Measurements from ENCODE around the gene CD109. TPM values are rescaled to one million over a fixed set of nuclear protein-coding genes. Genes with fewer than 3 reads are reported as not detected.

Gene CD109
- total and polyA plus RNA-seq, 2 of the 8 experiments (the other 6 are each of a cell fraction or from before 2014, with no cell fraction given) = 1.4 to 5.3 TPM

DNA sequence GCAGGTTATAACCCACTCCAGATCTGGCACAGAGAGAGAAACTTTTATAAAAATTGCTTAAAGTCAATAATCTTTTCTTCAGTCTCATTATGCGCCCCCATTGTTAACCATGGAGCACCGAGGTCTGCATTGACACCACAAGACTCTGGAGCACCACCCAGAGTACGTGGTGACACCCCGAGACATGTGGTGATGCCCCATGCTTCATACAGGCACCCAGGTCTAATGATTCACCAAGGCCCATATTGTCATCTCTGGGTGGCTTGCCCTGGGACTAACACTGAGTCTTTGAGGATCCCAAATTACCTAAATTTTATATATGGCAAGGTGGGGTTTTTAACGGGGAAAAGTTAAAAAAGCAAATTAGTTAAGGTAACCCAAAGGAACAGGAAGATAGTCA lies 31.1 kb downstream of the CD109 start:
- Histone ChIP-seq H2BK120ac (replicated peaks; ENCODE audit: low read depth, low read length) (no peak overlapping the region), H2AFZ (ENCODE audit: low read length) (no peak overlapping the region), H4K5ac (ENCODE audit: insufficient read length, low read depth, low read length) (no peak overlapping the region), H2AK5ac (ENCODE audit: low read depth, low read length) (no peak overlapping the region), H4K20me1 (replicated peaks in 1 of 2; ENCODE audit: control insufficient read depth in 1 of 2, insufficient read depth in 2 of 2, low read length in 2 of 2) (no peaks in the 10 kb centered on the region), H3K36me3 (ENCODE audit: control insufficient read depth in 2 of 4, insufficient read depth in 4 of 4, low read length in 3 of 4) (no peaks in the 10 kb centered on the region), H3K27me3 (replicated peaks in 1 of 4; ENCODE audit: control insufficient read depth in 3 of 4, extremely low read depth in 1 of 4, insufficient read depth in 3 of 4, low read length in 3 of 4) (no peaks in the 10 kb centered on the region), H2BK20ac (ENCODE audit: low read length) (no peak overlapping the region), H2BK15ac (ENCODE audit: low read length) (no peak overlapping the region), H3K79me1 (ENCODE audit: low read depth, low read length) (no peaks in the 10 kb centered on the region), H2BK12ac (ENCODE audit: low read depth, low read length) (no peak overlapping the region), H3K23me2 (ENCODE audit: low read depth, low read length) (no peaks in the 10 kb centered on the region; the same call in 1 of the 2 replicates), H3K9ac (replicated peaks in 1 of 4; ENCODE audit: extremely low read depth in 1 of 4, low read depth in 3 of 4, low read length in 3 of 4) (no peak overlapping the region), H3K27ac (ENCODE audit: low read depth, low read length) (no peak overlapping the region), H3K4ac (replicated peaks; ENCODE audit: insufficient read length, low read depth, low read length) (no peak overlapping the region), H3K4me2 (ENCODE audit: insufficient read depth in 1 of 2, low read depth in 2 of 2, low read length in 2 of 2) (no peak overlapping the region), H3K4me3 (ENCODE audit: extremely low read depth in 1 of 4, insufficient read depth in 2 of 4, low read depth in 3 of 4, low read length in 4 of 4) (no peak overlapping the region), H3K9me3 (ENCODE audit: insufficient read depth in 2 of 2, low read depth in 1 of 2, low read length in 1 of 2) (no peaks in the 10 kb centered on the region), H2BK5ac (ENCODE audit: low read depth, low read length) (no peak overlapping the region), H4K91ac (replicated peaks; ENCODE audit: insufficient read length, low read length) (no peak overlapping the region), H3K56ac (replicated peaks; ENCODE audit: insufficient read length, low read depth, low read length) (no peak overlapping the region), H3K79me2 (ENCODE audit: control insufficient read depth in 1 of 2, insufficient read depth in 2 of 2, low read length in 2 of 2) (no peaks in the 10 kb centered on the region), H3K23ac (ENCODE audit: insufficient read length) (no peak overlapping the region), H3K14ac (ENCODE audit: insufficient read length) (no peak overlapping the region), H3K18ac (ENCODE audit: extremely low read depth, low read length) (no peak overlapping the region), H3K4me1 (replicated peaks in 1 of 4; ENCODE audit: control insufficient read depth in 3 of 4, insufficient read depth in 4 of 4, low read length in 3 of 4) (no peaks in the 10 kb centered on the region), H4K8ac (ENCODE audit: extremely low read depth, insufficient read depth, low read length) (no peak overlapping the region)
- CTCF ChIA-PET (ENCODE audit: partially characterized antibody) = interaction anchor here (0.6 to 0.8 kb wide), 2 partner anchors 52 to 235 kb away, joined by 3 to 5 read pairs; no protein-coding TSS in a partner anchor
- 96% methylated on average over 5 of the region's 5 CpGs; no CpG with 5 or more reads in 1 of the 2 experiments for WGBS, 2 experiments (ENCODE audit: extremely low coverage in 1 of 2, insufficient coverage in 1 of 2, insufficient read length in 1 of 2, insufficient replicate concordance in 2 of 2, low coverage in 1 of 2, low lambda C conversion rate in 2 of 2, missing lambda C conversion rate in 1 of 2)
- TF ChIP-seq RAD21 (IDR thresholded peaks at IDR 0.05 in 1 of 2, conservative IDR thresholded peaks at IDR 0.05 in 1 of 2; ENCODE audit: low read depth in 2 of 2, low read length in 2 of 2) = no peak
- TF ChIP-seq TEAD4 (IDR thresholded peaks at IDR 0.05; ENCODE audit: low read depth, low read length) = no peak
- TF ChIP-seq SUZ12 (IDR thresholded peaks at IDR 0.05; ENCODE audit: low read length) = no peak
- TF ChIP-seq ZNF274 (IDR thresholded peaks at IDR 0.05; ENCODE audit: borderline replicate concordance, extremely low read depth, low read length) = no peak
- no peak for TF ChIP-seq GTF2F1 (IDR thresholded peaks at IDR 0.05; ENCODE audit: borderline replicate concordance, low read depth, low read length)
- no peak for TF ChIP-seq TCF12 (IDR thresholded peaks at IDR 0.05; ENCODE audit: low read depth, low read length)
- TF ChIP-seq ATF3 (IDR thresholded peaks at IDR 0.05; ENCODE audit: insufficient read depth, low read depth, low read length) = no peak
- no peak for TF ChIP-seq EGR1 (IDR thresholded peaks at IDR 0.05; ENCODE audit: borderline replicate concordance, low read depth, low read length)
- POLR2A ChIA-PET (ENCODE audit: partially characterized antibody) = interaction anchor here (0.7 kb wide), 1 partner anchor 54 kb away, joined by 3 read pairs; no protein-coding TSS in a partner anchor
- DNase-seq (ENCODE audit: low read depth in 1 of 2, low spot score in 2 of 2) = no peak
- FAIRE-seq = no peak

Measured in H1 (cell line).